Stimulated activated CD8-positive, alpha-beta memory T cell treated with anti-CD3 and anti-CD28 coated beads, Interleukin-7, amount 100 ng/mL, for 24 hours (primary cell): ENCODE measurements around the gene TPO.

Experiments
- DNase-seq: peaks from one replicate; pipeline ENCODE4 v3.0.0-alpha.2; 2020; ENCODE audit warnings: low read depth

Gene TPO

GRCh38 chr2:1450915-1451314, 37.7 kb downstream of the TPO start:
- DNase-seq: no peak

GRCh38 chr2:1451422-1451821, 38.2 kb downstream of the TPO start:
- no peak for DNase-seq

GRCh38 chr2:1453561-1453960, 40.3 kb downstream of the TPO start:
- DNase-seq: no peak

GRCh38 chr2:1454346-1454745, 41.1 kb downstream of the TPO start:
- no peak for DNase-seq

GRCh38 chr2:1455466-1455865, 42.2 kb downstream of the TPO start:
- no peak for DNase-seq

- DNase-seq: no peak
Observed at GRCh38 chr2:1458432-1458831, 45.2 kb downstream of the TPO start.

GRCh38 chr2:1459727-1460126, 46.5 kb downstream of the TPO start:
- no peak for DNase-seq

GRCh38 chr2:1460851-1461418, 47.7 kb downstream of the TPO start:
- no peak for DNase-seq

GRCh38 chr2:1461507-1462390, 48.5 kb downstream of the TPO start:
- no peak for DNase-seq

- DNase-seq: no peak
Observed at GRCh38 chr2:1462994-1463393, 49.7 kb downstream of the TPO start.

GRCh38 chr2:1472350-1472749, 59.1 kb downstream of the TPO start:
- DNase-seq: no peak

GRCh38 chr2:1476617-1477195, 63.4 kb downstream of the TPO start:
- DNase-seq: no peak

- no peak for DNase-seq
Observed at GRCh38 chr2:1477196-1478040, 64.2 kb downstream of the TPO start.

GRCh38 chr2:1478311-1479305, 65.3 kb downstream of the TPO start:
- no peak for DNase-seq

GRCh38 chr2:1479346-1479745, 66.1 kb downstream of the TPO start:
- DNase-seq: no peak

- no peak for DNase-seq
Observed at GRCh38 chr2:1480671-1481076, 67.4 kb downstream of the TPO start.

GRCh38 chr2:1481406-1482252, 68.4 kb downstream of the TPO start:
- DNase-seq: no peak

GRCh38 chr2:1482253-1482675, 69.0 kb downstream of the TPO start:
- no peak for DNase-seq

- DNase-seq: no peak
Observed at GRCh38 chr2:1482981-1483380, 69.7 kb downstream of the TPO start.

- no peak for DNase-seq
Observed at GRCh38 chr2:1483551-1483950, 70.3 kb downstream of the TPO start.
